Gastrocnemius medialis (tissue), 4 donors: Measurements from ENCODE around the gene SLC36A1.

Experiments
- POLR2A ChIP-seq, 2 donors: fragments of 450-650 bp; IDR thresholded peaks; one replicate each; pipeline ENCODE4 v1.6.1; 2017; ENCODE audit warnings: antibody characterized with exemption in 2 of 2, mild to moderate bottlenecking in 2 of 2, moderate library complexity in 2 of 2
- TF ChIP-seq, protein P1 (sequence below), 5 experiments: fragments of 450-650 bp in 3 of 5; fragments of 200-600 bp in 2 of 5; sonication (generic) in 2 of 5; IDR thresholded peaks in 4 of 5; conservative IDR thresholded peaks in 1 of 5; 1 replicate in 4 of 5; 2 replicates in 1 of 5; pipeline ENCODE4 v1.5.1; 2016 to 2019; ENCODE audit warnings: antibody characterized with exemption in 5 of 5, mild to moderate bottlenecking in 3 of 5, moderate library complexity in 3 of 5

DNA sequence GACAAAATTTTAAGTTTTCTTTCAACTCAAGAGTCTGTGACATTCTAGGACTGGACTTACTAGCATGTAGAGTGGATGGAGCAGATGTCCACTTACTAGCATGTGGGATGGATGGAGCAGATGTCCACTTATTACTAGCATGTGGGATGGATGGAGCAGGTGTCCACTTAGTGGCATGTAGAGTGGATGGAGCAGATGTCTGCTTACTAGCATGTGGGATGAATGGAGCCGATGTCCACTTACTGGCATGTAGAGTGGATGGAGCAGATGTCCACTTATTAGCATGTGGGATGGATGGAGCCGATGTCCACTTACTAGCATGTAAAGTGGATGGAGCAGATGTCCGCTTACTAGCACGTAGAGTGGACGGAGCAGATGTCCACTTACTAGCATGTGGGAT is 2.4 kb downstream of the SLC36A1 start:
- TF ChIP-seq, protein P1, sequence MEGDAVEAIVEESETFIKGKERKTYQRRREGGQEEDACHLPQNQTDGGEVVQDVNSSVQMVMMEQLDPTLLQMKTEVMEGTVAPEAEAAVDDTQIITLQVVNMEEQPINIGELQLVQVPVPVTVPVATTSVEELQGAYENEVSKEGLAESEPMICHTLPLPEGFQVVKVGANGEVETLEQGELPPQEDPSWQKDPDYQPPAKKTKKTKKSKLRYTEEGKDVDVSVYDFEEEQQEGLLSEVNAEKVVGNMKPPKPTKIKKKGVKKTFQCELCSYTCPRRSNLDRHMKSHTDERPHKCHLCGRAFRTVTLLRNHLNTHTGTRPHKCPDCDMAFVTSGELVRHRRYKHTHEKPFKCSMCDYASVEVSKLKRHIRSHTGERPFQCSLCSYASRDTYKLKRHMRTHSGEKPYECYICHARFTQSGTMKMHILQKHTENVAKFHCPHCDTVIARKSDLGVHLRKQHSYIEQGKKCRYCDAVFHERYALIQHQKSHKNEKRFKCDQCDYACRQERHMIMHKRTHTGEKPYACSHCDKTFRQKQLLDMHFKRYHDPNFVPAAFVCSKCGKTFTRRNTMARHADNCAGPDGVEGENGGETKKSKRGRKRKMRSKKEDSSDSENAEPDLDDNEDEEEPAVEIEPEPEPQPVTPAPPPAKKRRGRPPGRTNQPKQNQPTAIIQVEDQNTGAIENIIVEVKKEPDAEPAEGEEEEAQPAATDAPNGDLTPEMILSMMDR (IDR thresholded peaks at IDR 0.05 in 4 of 5, conservative IDR thresholded peaks at IDR 0.05 in 1 of 5): no peak
- no peak for TF ChIP-seq POLR2A (IDR thresholded peaks at IDR 0.05)
